GM18867 (cell line): ENCODE results near the gene MYO1A.
"Not testable (repeated sequence)": the region's sequence is repeated elsewhere in the genome, so short reads cannot be mapped to it uniquely, and the experiment has no call there.

Source experiments
- ATAC-seq: cut with Tn5 transposase; IDR thresholded peaks from one replicate; pipeline ENCODE4 v1.9.1; 2021; ENCODE audit warnings: mild to moderate bottlenecking, moderate library complexity; ENCODE audit not compliant: unreplicated experiment

MYO1A gene

DNA sequence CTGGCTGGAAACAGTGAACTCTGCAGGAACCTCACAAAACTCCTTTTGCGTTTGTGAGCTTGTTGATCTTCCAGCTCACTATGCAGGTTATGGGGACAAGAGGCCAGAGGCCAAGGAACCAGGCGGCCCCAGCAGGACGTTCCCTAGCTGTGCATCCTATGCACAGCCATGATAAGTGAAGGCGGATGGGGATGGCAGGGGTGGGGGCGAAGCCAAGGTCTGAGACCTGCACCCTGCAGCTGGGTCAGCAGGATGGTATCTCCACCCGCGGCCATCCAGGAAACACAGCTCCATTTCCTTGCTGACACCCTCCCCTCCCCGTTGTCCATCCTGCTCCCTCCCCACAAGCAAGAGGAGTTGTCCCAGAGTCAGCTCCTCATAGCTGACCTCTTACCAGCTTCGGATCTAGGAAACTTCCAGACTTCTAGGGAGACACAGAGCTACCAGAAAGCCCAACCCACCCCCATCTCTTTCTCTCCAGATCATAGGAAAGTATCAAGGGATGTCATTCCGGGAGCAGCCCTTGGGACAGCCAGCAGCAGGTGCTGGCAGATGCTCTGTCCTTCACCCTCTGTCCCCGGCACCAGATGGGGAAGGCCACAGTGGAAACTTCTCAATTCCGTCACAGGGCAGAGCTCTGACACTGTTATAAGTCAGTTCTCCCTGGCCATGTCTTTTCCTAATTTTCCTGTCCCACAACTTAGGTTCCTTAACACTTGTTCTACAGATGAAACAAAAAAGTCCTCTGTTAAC, 53.0 kb downstream of the MYO1A start:
- ATAC-seq: no peak

DNA sequence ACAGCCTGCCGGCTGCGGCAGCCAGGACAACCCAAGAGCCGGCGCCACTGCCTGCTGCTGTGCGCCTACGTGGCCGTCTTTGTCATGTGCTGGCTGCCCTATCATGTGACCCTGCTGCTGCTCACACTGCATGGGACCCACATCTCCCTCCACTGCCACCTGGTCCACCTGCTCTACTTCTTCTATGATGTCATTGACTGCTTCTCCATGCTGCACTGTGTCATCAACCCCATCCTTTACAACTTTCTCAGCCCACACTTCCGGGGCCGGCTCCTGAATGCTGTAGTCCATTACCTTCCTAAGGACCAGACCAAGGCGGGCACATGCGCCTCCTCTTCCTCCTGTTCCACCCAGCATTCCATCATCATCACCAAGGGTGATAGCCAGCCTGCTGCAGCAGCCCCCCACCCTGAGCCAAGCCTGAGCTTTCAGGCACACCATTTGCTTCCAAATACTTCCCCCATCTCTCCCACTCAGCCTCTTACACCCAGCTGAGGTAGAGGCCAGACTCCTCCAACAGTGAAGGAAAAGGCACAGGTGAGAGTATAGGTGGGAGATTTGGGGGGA, 53.9 kb downstream of the MYO1A start:
- ATAC-seq: no peak

- no peak for ATAC-seq
Measured at GRCh38 chr12:56995201-56995929, 54.6 kb downstream of the MYO1A start.

- no peak for ATAC-seq
Measured at GRCh38 chr12:56994231-56994746, 55.6 kb downstream of the MYO1A start.

GRCh38 chr12:56993346-56993745, 56.6 kb downstream of the MYO1A start:
- ATAC-seq: no peak

GRCh38 chr12:56991319-56992246, 58.3 kb downstream of the MYO1A start:
- ATAC-seq: no peak

DNA sequence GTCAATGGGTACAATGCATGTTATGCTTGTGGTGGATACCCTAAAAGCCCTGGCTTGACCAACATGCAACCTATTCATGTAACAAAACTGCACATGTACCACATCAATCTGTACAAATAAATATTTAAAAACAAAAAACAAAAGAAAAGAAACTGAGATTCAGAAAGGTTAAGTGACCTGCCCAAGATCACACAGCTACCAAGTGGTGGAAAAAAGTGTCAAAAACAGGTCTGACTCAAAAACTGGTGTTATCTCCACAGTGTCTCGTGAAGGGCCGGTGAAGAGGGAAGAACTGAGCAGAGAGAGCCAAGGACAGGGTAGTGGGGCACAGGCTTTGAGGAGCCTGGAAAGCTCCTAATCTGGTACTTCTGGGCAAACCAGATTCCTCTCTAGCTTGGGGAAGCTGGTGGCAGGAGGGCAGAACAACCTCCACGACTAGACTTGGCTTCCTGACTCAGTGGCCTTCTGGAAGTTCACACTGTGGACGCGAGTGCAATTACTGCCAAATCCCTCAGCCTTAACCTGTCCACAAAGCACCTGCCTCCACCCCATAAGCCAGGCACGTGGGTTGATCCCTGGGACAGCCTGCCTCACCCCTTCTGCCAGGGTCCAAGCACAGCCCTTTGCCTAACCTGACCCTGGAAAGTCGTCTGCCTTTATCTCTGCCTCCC, 59.1 kb downstream of the MYO1A start:
- no peak for ATAC-seq

GRCh38 chr12:56989861-56990610, 59.9 kb downstream of the MYO1A start:
- ATAC-seq: no peak

DNA sequence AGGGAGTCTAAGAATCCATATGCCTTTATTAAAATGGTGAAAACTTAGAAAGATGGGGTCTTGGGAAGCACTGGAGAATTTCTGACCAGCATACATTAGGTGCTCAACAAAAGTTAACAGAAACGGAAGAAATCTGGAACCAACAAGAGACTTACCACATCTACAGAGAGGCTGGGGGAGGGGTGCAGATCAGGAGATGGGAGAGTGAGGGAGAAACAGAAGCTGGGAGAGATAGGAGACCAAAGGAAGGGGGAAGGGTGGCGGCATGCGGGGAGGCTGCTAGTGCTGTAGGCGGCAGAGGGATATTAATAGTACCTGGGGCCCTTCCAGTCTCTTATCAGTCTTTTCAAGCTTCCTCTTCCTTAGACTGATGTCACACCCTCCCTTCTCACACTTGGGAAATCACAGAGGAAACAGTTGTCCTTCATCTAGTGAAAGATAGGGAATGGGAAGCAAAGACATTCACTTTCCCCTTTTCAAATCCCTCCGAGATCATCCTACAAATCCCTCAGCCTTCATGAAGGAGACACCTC, 61.7 kb downstream of the MYO1A start:
- ATAC-seq: no peak

DNA sequence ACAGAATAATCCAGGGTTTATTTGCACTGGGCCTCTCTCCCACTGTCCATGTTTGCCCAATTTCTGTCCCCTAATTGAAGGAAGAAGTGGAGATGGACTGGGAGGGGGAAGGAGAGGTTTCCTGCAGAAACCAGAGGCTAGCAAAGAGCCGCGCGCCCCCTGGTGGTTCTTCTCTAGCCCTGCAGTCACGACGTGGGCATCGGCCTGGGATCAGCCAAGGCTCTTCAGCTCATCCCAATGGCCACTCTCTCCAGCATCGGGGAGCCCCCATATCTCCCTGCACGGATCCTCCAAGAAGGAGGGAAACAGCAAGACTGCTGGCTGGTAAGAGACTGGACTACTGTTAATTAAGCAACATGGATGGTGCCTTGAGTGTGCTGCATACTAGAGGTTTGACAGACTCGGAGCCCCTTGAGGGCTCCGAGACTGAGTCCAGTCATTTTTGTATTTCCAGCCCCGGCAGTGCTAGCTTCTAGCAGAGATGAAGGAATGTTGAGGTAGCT, 62.3 kb downstream of the MYO1A start:
- peak; percentile 50 for ATAC-seq

GRCh38 chr12:56987011-56987410, 62.9 kb downstream of the MYO1A start:
- ATAC-seq: no peak

DNA sequence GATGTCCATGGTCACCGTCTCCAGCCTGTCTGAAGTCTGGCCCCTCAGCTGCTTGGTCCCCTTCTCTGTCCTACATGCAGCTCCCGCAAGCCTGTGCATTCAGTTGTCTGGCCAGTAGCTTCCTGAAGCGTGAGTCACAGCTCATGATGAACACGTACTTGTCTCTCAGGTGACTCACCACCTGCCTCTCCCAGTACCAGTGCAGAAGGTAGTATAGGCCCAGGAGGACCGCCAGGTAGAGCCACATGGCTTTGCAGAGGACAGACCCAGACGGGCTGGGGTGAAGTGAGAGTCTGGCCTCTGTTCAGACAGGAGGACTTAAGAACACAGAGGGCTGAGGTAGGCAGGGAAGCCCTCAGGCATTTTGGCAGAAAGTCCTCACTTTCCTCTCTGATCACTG, 64.2 kb downstream of the MYO1A start:
- ATAC-seq: not testable (repeated sequence)

DNA sequence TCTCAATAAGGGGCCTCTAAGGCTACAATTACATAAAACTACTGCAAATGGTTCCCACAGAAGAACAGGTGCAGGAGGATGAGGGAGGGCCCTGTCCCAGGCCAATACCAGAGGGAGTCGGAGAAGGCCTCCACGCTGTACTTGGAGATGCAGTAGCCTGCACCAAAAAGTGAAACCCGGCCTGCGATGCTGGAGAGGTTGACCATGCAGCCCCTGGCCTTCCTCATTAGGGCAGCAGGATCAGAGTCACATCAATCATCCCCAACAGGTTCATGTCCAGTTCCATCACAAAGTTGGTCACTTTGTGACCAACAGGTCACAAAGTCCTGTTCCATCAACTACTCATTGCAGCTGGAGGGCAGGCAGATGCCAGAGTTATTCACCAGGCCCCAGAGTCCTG, 66.5 kb downstream of the MYO1A start:
- no peak for ATAC-seq

DNA sequence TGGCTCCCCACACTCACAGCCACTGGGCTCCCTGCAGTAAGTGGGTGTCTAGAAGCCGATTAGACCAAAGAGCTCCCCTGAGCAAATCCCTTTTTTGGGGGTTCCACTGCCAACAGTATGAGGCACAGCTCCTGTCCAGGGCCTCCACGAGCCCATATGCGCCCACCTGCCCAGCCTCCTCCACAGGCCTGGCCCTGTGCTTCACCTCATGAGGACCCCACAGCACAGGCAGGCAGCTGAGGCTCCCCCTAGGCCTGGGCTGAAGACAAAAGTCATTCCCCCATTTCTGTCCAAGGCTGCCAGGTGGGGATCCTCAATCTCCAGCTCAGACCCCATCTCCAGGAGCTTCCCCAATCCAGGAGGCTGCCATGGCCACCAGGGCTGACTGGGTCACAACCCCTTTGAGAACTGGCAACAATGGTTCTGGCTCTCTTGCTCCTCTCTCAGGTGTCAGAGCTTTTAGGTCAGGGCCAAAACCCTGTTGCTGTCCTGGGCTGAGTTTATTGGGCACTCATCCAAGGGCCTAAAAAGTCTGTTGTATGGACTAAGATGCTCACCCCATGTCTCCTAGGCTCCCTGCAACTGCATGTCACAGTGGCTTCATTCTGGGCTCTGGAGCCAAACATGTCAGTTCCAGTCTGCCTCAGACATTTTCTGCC, 67.2 kb downstream of the MYO1A start:
- ATAC-seq: not testable (repeated sequence)

- ATAC-seq: no peak
Measured at GRCh38 chr12:56980941-56981530, 68.9 kb downstream of the MYO1A start.

- no peak for ATAC-seq
Measured at GRCh38 chr12:56980268-56980667, 69.7 kb downstream of the MYO1A start.

DNA sequence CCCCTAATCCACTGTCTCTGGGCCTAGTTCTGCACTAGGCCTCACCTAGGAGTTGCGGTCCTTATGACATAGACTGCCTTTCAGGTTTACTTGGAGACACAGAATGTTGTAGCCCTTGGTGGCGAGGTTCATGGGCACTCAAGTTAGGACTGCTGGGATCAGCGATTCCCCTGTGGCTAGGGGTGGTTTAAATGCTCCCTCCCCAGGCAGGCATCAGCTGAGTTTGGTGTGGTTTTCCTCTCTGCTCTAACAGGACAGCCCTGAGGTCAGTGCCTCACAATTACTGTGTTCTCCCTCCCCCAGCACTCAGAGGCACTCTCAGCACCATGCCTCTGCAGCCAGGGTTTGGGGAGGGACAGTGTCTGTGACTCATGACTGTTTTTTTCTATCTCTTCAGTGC, 70.3 kb downstream of the MYO1A start:
- no peak for ATAC-seq
